ENCODE data around the gene NEK6. TPM values are rescaled to one million over a fixed set of nuclear protein-coding genes. Genes with fewer than 3 reads are reported as not detected.

NEK6 gene
- total RNA-seq, 1 donor from 2014 or later = 125 TPM

- intact Hi-C loops (cut with DNase I) = no loop called here
- no peak for TF ChIP-seq CTCF (IDR thresholded peaks at IDR 0.05)
- Histone ChIP-seq H3K9me3 (no peaks in the 10 kb centered on the region), H3K27ac (no peak overlapping the region), H3K4me1 (no peaks in the 10 kb centered on the region), H3K27me3 (ENCODE audit: low read depth) (no peaks in the 10 kb centered on the region), H3K36me3 (peaks cover 100% of the 10 kb centered on the region), H3K4me3 (no peak overlapping the region)
- ATAC-seq (no peak), DNase-seq (no peak)
Observed at GRCh38 chr9:124351672-124352468, 94.1 kb downstream of the NEK6 start.

- intact Hi-C loops (cut with DNase I) = no loop called here
- no peak for ATAC-seq
- no peaks in the 10 kb centered on the region for H3K9me3 ChIP-seq
- H3K36me3 ChIP-seq = peaks cover 96% of the 10 kb centered on the region
- TF ChIP-seq CTCF (IDR thresholded peaks at IDR 0.05) = no peak
- no peaks in the 10 kb centered on the region for H3K27me3 ChIP-seq (ENCODE audit: low read depth)
- H3K27ac ChIP-seq = no peak overlapping the region
- DNase-seq = no peak
- H3K4me3 ChIP-seq = no peak overlapping the region
- H3K4me1 ChIP-seq = no peaks in the 10 kb centered on the region
Observed at GRCh38 chr9:124352616-124353015, 94.9 kb downstream of the NEK6 start.

- H3K4me3 ChIP-seq = no peak overlapping the region
- intact Hi-C loops (cut with DNase I) = no loop called here
- TF ChIP-seq CTCF (IDR thresholded peaks at IDR 0.05) = no peak
- H3K27me3 ChIP-seq (ENCODE audit: low read depth) = no peaks in the 10 kb centered on the region
- DNase-seq (no peak), ATAC-seq (no peak)
- peaks cover 90% of the 10 kb centered on the region for H3K36me3 ChIP-seq
- no peaks in the 10 kb centered on the region for H3K9me3 ChIP-seq
- H3K27ac ChIP-seq = no peak overlapping the region
- H3K4me1 ChIP-seq = no peaks in the 10 kb centered on the region
Observed at GRCh38 chr9:124353166-124353768, 95.5 kb downstream of the NEK6 start.

GRCh38 chr9:124353811-124354274 is 96.1 kb downstream of the NEK6 start:
- intact Hi-C loops (cut with DNase I) = no loop called here
- no peak for ATAC-seq
- Histone ChIP-seq H3K4me1 (no peaks in the 10 kb centered on the region), H3K36me3 (peaks cover 84% of the 10 kb centered on the region), H3K27ac (no peak overlapping the region), H3K27me3 (ENCODE audit: low read depth) (no peaks in the 10 kb centered on the region), H3K9me3 (no peaks in the 10 kb centered on the region), H3K4me3 (no peak overlapping the region)
- TF ChIP-seq CTCF (IDR thresholded peaks at IDR 0.05) = no peak
- DNase-seq = no peak

- TF ChIP-seq CTCF (IDR thresholded peaks at IDR 0.05) = no peak
- Histone ChIP-seq H3K4me1 (no peaks in the 10 kb centered on the region), H3K4me3 (no peak overlapping the region), H3K27ac (no peak overlapping the region), H3K36me3 (peaks cover 80% of the 10 kb centered on the region), H3K27me3 (ENCODE audit: low read depth) (no peaks in the 10 kb centered on the region), H3K9me3 (no peaks in the 10 kb centered on the region)
- intact Hi-C loops (cut with DNase I) = no loop called here
- DNase-seq (no peak), ATAC-seq (peak in 1 of 2 donors; percentile 10)
Observed at GRCh38 chr9:124354346-124355038, 96.7 kb downstream of the NEK6 start.

All from lower lobe of right lung (tissue), 2 donors.